Neural crest cell (in vitro differentiated cells): ENCODE data around the gene MRPL44. TPM values are rescaled to one million over a fixed set of nuclear protein-coding genes. Genes with fewer than 3 reads are reported as not detected.
A peak's percentile ranks its signal among the peaks of the same experiment; 100 is the strongest.

Experiments used
- DNase-seq: peaks from one replicate; pipeline ENCODE4 v3.0.0; 2021; ENCODE audit warnings: low read depth, mixed read lengths, low spot score
- H3K27ac Mint-ChIP-seq: one replicate; pipeline ENCODE4 v1.8.0; 2021; ENCODE audit warnings: mild to moderate bottlenecking, mixed read lengths; ENCODE audit not compliant: unreplicated experiment
- H3K27me3 Mint-ChIP-seq: 2 replicates; pipeline ENCODE4 v1.8.0; 2021; ENCODE audit warnings: low read depth, mild to moderate bottlenecking, mixed read lengths
- H3K36me3 Mint-ChIP-seq: 2 replicates; pipeline ENCODE4 v1.8.0; 2021; ENCODE audit warnings: low read depth, mild to moderate bottlenecking, mixed read lengths
- H3K4me1 Mint-ChIP-seq: 2 replicates; pipeline ENCODE4 v1.8.0; 2021; ENCODE audit warnings: mixed read lengths
- H3K4me3 Mint-ChIP-seq: one replicate; pipeline ENCODE4 v1.8.0; 2021; ENCODE audit warnings: mild to moderate bottlenecking, mixed read lengths
- H3K9me3 Mint-ChIP-seq: 2 replicates; pipeline ENCODE4 v1.8.0; 2021; ENCODE audit warnings: mixed read lengths
- total RNA-seq: library from RNA; stranded (reverse); gene quantifications from 2 replicates; pipeline ENCODE4 v1.2.1, GENCODE V29; 2021
- TF ChIP-seq, protein P1 (sequence below): fragments of 200-600 bp; sonication (generic); conservative IDR thresholded peaks from 2 replicates; pipeline ENCODE4 v1.5.0; 2021; ENCODE audit warnings: antibody characterized with exemption, mild to moderate bottlenecking

The MRPL44 gene
- total RNA-seq, 1 donor from 2014 or later = 33.4 TPM

DNA sequence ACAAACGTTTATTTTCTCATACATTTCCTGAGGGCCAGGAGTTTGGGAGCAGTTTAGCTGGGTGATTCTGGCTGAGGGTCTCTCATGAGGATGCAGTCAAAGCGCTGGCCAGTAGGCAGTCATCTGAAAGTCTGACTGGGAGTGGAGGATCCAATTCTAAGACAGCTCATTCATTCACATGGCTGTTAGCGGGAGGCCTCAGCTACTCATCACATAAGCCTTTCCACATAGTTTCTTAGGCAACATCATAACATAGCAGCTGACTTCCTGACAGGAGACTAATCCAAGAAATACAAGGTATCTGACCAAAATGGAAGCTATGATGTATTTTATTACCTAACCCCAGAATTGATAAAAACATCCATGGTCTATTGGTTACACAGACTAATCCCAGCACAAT, 2.9 kb upstream of the MRPL44 start:
- H3K4me1 Mint-ChIP-seq = peaks cover 47% of the 10 kb centered on the region
- peak overlapping the region; percentile 67 for H3K4me3 Mint-ChIP-seq
- H3K9me3 Mint-ChIP-seq = no peaks in the 10 kb centered on the region
- TF ChIP-seq, protein P1, sequence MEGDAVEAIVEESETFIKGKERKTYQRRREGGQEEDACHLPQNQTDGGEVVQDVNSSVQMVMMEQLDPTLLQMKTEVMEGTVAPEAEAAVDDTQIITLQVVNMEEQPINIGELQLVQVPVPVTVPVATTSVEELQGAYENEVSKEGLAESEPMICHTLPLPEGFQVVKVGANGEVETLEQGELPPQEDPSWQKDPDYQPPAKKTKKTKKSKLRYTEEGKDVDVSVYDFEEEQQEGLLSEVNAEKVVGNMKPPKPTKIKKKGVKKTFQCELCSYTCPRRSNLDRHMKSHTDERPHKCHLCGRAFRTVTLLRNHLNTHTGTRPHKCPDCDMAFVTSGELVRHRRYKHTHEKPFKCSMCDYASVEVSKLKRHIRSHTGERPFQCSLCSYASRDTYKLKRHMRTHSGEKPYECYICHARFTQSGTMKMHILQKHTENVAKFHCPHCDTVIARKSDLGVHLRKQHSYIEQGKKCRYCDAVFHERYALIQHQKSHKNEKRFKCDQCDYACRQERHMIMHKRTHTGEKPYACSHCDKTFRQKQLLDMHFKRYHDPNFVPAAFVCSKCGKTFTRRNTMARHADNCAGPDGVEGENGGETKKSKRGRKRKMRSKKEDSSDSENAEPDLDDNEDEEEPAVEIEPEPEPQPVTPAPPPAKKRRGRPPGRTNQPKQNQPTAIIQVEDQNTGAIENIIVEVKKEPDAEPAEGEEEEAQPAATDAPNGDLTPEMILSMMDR = no peak
- no peaks in the 10 kb centered on the region for H3K36me3 Mint-ChIP-seq
- H3K27me3 Mint-ChIP-seq = no peaks in the 10 kb centered on the region
- H3K27ac Mint-ChIP-seq = no peak overlapping the region
- DNase-seq = no peak

DNA sequence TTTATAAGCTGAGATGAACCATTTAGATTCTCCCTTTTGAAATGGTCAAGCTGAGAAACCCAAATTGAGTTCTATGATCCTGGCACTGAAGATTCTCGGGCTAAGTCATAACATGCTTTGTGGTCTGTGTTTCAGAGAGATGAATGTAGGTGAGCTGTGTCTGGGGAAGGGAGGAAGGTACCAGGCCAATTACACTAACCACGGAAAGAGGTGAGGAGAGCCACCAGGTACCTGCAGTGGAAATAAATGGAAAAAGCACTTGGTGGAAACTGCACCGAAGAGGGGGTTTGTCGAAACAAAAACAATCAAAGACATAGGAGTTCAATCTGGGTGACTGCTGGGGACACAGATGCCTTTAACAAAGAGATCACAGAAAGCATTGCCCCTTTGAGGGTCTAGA, 963 bp upstream of the MRPL44 start:
- H3K27ac Mint-ChIP-seq = peak overlapping the region; percentile 57
- no peaks in the 10 kb centered on the region for H3K27me3 Mint-ChIP-seq
- H3K36me3 Mint-ChIP-seq = peaks cover 2% of the 10 kb centered on the region
- H3K4me3 Mint-ChIP-seq = peak overlapping the region; percentile 98
- peaks cover 61% of the 10 kb centered on the region for H3K4me1 Mint-ChIP-seq
- no peak for DNase-seq
- H3K9me3 Mint-ChIP-seq = no peaks in the 10 kb centered on the region
- TF ChIP-seq, protein P1 = no peak

DNA sequence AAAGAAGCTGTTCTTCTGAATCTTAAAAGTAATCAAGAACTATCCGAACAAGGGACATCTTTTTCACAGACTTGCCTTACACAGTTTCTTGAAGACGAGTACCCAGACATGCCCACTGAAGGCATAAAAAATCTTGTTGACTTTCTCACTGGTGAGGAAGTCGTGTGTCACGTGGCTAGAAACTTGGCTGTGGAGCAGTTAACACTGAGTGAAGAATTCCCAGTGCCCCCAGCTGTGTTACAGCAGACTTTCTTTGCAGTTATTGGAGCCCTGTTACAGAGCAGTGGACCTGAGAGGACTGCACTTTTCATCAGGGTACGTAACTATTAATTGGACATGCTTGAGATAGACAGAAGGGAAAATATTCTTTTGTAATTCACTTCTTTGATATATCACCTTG, 2.4 kb downstream of the MRPL44 start:
- Mint-ChIP-seq H3K27me3 (no peaks in the 10 kb centered on the region), H3K27ac (no peak overlapping the region), H3K4me1 (peaks cover 54% of the 10 kb centered on the region), H3K4me3 (peak overlapping the region; percentile 50), H3K36me3 (peaks cover 5% of the 10 kb centered on the region), H3K9me3 (no peaks in the 10 kb centered on the region)
- no peak for DNase-seq
- TF ChIP-seq, protein P1 = no peak

DNA sequence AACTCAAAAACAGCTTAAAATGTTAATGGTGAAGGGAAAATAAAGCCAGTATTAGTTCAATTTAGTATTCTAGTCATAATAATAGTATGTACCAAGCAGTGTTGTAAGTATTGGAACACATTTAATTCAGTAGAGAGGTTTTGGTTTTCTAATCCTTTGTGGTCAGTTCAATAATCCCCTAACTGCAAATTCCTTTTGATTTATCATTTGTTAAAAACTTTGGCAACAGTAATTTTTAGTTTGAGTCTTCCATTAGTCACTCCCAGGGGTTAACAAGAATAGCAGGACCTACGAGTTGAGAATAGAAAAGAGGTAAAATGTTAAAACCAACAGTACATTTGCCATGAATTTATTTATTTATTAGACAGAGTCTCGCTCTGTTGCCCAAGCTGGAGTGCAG, 10.7 kb downstream of the MRPL44 start:
- H3K36me3 Mint-ChIP-seq = peaks cover 7% of the 10 kb centered on the region
- no peaks in the 10 kb centered on the region for H3K4me1 Mint-ChIP-seq
- no peaks in the 10 kb centered on the region for H3K27me3 Mint-ChIP-seq
- TF ChIP-seq, protein P1 = no peak
- DNase-seq = no peak
- no peaks in the 10 kb centered on the region for H3K9me3 Mint-ChIP-seq
- H3K27ac Mint-ChIP-seq = no peak overlapping the region
- no peak overlapping the region for H3K4me3 Mint-ChIP-seq

DNA sequence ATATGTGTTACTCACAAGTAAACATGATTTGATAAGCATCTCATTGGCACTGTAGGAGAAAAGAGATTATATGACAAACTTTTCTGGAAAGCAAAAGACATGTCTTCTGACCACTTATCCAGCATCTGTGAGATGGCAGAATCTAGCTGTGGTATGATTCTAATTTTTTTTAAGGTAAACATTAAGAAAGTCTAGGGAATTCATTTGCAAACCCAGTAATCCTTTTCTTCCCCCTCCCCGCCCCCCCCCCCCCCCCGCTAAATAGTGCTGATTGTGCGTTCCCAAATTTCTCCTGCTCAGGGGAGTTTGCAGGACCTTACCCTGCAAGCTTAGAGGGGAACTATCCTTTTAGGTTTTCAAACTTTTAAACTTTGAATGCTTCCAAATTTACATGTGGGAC, 12.1 kb downstream of the MRPL44 start:
- peaks cover 5% of the 10 kb centered on the region for H3K36me3 Mint-ChIP-seq
- no peak for DNase-seq
- H3K27me3 Mint-ChIP-seq = no peaks in the 10 kb centered on the region
- no peak overlapping the region for H3K27ac Mint-ChIP-seq
- no peak overlapping the region for H3K4me3 Mint-ChIP-seq
- H3K9me3 Mint-ChIP-seq = no peaks in the 10 kb centered on the region
- TF ChIP-seq, protein P1 = no peak
- no peaks in the 10 kb centered on the region for H3K4me1 Mint-ChIP-seq

DNA sequence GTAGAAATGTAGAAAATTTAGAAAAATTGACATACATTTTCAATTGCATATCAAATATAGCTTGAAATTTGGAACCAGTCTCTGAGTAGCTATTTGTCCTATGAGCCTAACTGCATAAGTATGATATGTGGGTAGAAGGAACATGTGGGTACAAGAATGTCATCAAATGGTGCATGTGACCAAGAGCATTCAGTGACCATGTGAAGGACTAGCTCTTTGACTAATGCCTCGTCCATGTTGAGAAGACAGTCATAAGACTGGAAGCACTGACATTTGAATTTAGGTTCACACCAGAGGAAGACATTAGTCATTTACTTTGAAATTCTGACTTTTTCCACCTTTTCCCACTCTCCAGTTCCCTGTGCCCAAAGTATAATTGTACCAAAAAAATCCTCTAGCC, 12.6 kb downstream of the MRPL44 start:
- Mint-ChIP-seq H3K4me1 (no peaks in the 10 kb centered on the region), H3K4me3 (no peak overlapping the region), H3K9me3 (no peaks in the 10 kb centered on the region), H3K36me3 (peaks cover 5% of the 10 kb centered on the region), H3K27me3 (no peaks in the 10 kb centered on the region), H3K27ac (no peak overlapping the region)
- no peak for DNase-seq
- TF ChIP-seq, protein P1 = no peak
